Neural progenitor cell (in vitro differentiated cells): ENCODE data around the gene PAM. TPM values are rescaled to one million over a fixed set of nuclear protein-coding genes. Genes with fewer than 3 reads are reported as not detected.

ENCODE experiments used
- DNase-seq: peaks from one replicate; pipeline ENCODE4 v3.0.0-alpha.2; 2016; ENCODE audit warnings: low spot score
- H2AFZ ChIP-seq: fragments of 200-600 bp; sonication (generic); replicated peaks from 2 replicates; pipeline ENCODE4 v1.6.1; 2016; ENCODE audit warnings: antibody characterized with exemption
- H3F3A ChIP-seq: fragments of 200-600 bp; sonication (generic); 2 replicates; pipeline ENCODE4 v1.6.1; 2016; ENCODE audit warnings: antibody characterized with exemption, low read depth
- H3K27ac ChIP-seq: fragments of 200-600 bp; sonication (generic); 2 replicates; pipeline ENCODE4 v1.5.1; 2016; ENCODE audit warnings: mild to moderate bottlenecking
- H3K27me3 ChIP-seq: fragments of 200-600 bp; sonication (generic); 2 replicates; pipeline ENCODE4 v1.6.1; 2016; ENCODE audit warnings: mild to moderate bottlenecking, moderate library complexity
- H3K36me3 ChIP-seq: fragments of 200-600 bp; sonication (generic); 2 replicates; pipeline ENCODE4 v1.5.1; 2016
- H3K4me1 ChIP-seq: fragments of 200-600 bp; sonication (generic); 2 replicates; pipeline ENCODE4 v1.6.1; 2016; ENCODE audit warnings: mixed run types
- H3K4me2 ChIP-seq: fragments of 200-600 bp; sonication (generic); 2 replicates; pipeline ENCODE4 v1.6.1; 2016
- H3K4me3 ChIP-seq: fragments of 200-600 bp; sonication (generic); 2 replicates; pipeline ENCODE4 v1.5.1; 2016
- H3K79me2 ChIP-seq: fragments of 200-600 bp; sonication (generic); 2 replicates; pipeline ENCODE4 v1.6.1; 2016; ENCODE audit warnings: low read depth
- H3K9ac ChIP-seq: fragments of 200-600 bp; sonication (generic); 2 replicates; pipeline ENCODE4 v1.6.1; 2016
- H3K9me3 ChIP-seq: fragments of 200-600 bp; sonication (generic); 2 replicates; pipeline ENCODE4 v1.5.1; 2016; ENCODE audit warnings: low read depth
- H4K20me1 ChIP-seq: fragments of 200-600 bp; sonication (generic); 2 replicates; pipeline ENCODE4 v1.6.1; 2016; ENCODE audit warnings: low read depth
- H3K27ac Mint-ChIP-seq: 3 replicates; pipeline ENCODE4 v1.8.0; 2021; ENCODE audit warnings: mixed read lengths
- H3K27me3 Mint-ChIP-seq: 2 replicates; pipeline ENCODE4 v1.8.0; 2022; ENCODE audit warnings: low read depth, mild to moderate bottlenecking, inconsistent platforms, moderate library complexity, mixed read lengths; ENCODE audit not compliant: insufficient read depth
- H3K36me3 Mint-ChIP-seq: 3 replicates; pipeline ENCODE4 v1.8.0; 2021; ENCODE audit warnings: mixed read lengths
- H3K4me1 Mint-ChIP-seq: 3 replicates; pipeline ENCODE4 v1.8.0; 2021; ENCODE audit warnings: mixed read lengths
- H3K4me3 Mint-ChIP-seq: 3 replicates; pipeline ENCODE4 v1.8.0; 2021; ENCODE audit warnings: mild to moderate bottlenecking, moderate library complexity, mixed read lengths
- H3K9me3 Mint-ChIP-seq: 3 replicates; pipeline ENCODE4 v1.8.0; 2020; ENCODE audit warnings: mixed read lengths
- CTCF ChIP-seq: fragments of 200-600 bp; sonication (generic); IDR thresholded peaks from 2 replicates; pipeline ENCODE4 v1.5.1; 2017; ENCODE audit warnings: antibody characterized with exemption, mild to moderate bottlenecking
- EZH2 ChIP-seq: fragments of 200-600 bp; sonication (generic); IDR thresholded peaks from 2 replicates; pipeline ENCODE4 v1.6.1; 2017; ENCODE audit warnings: antibody characterized with exemption, mild to moderate bottlenecking, moderate library complexity
- EZH2phosphoT487 ChIP-seq: fragments of 200-600 bp; sonication (generic); IDR thresholded peaks from 2 replicates; pipeline ENCODE4 v1.6.1; 2017; ENCODE audit warnings: antibody characterized with exemption
- total RNA-seq: library from RNA; depleted of rRNA; stranded (reverse); fragments of >200 nt; gene quantifications from 2 replicates; pipeline ENCODE4 v1.2.3, GENCODE V29; 2015; ENCODE audit warnings: low replicate concordance

The PAM gene
- total RNA-seq, 1 donor from 2014 or later, result 246 TPM

- no peak overlapping the region for H3K27ac Mint-ChIP-seq
- no peaks in the 10 kb centered on the region for H4K20me1 ChIP-seq
- H3K4me2 ChIP-seq, result no peak overlapping the region
- H3K79me2 ChIP-seq, result peaks cover 53% of the 10 kb centered on the region
- TF ChIP-seq CTCF (no peak), EZH2 (no peak), EZH2phosphoT487 (no peak)
- peaks cover 4% of the 10 kb centered on the region for H3K9me3 ChIP-seq
- H3K27ac ChIP-seq, result no peak overlapping the region
- no peaks in the 10 kb centered on the region for H3F3A ChIP-seq
- peaks cover 18% of the 10 kb centered on the region for H3K9me3 Mint-ChIP-seq
- peaks cover 28% of the 10 kb centered on the region for H3K4me1 ChIP-seq
- H3K27me3 Mint-ChIP-seq, result no peaks in the 10 kb centered on the region
- H2AFZ ChIP-seq, result no peak overlapping the region
- H3K4me3 Mint-ChIP-seq, result no peak overlapping the region
- H3K27me3 ChIP-seq, result no peaks in the 10 kb centered on the region
- DNase-seq, result no peak
- H3K9ac ChIP-seq, result no peak overlapping the region
- peaks cover 28% of the 10 kb centered on the region for H3K36me3 Mint-ChIP-seq
- peaks cover 5% of the 10 kb centered on the region for H3K36me3 ChIP-seq
- no peak overlapping the region for H3K4me3 ChIP-seq
- peaks cover 17% of the 10 kb centered on the region for H3K4me1 Mint-ChIP-seq
These were observed 15.7 kb downstream of the PAM start for GRCh38 chr5:102770803-102771202.

- no peak for TF ChIP-seq EZH2
- TF ChIP-seq CTCF, result no peak
- TF ChIP-seq EZH2phosphoT487, result no peak
- Histone ChIP-seq H3K79me2 (peaks cover 55% of the 10 kb centered on the region), H3K4me1 (peaks cover 28% of the 10 kb centered on the region), H3K9ac (no peak overlapping the region), H3K4me3 (no peak overlapping the region), H3K36me3 (peaks cover 11% of the 10 kb centered on the region), H3F3A (no peaks in the 10 kb centered on the region), H3K27me3 (no peaks in the 10 kb centered on the region), H3K27ac (no peak overlapping the region), H3K4me2 (no peak overlapping the region), H4K20me1 (no peaks in the 10 kb centered on the region), H2AFZ (no peak overlapping the region), H3K9me3 (peaks cover 4% of the 10 kb centered on the region)
- DNase-seq, result no peak
- Mint-ChIP-seq H3K27ac (no peak overlapping the region), H3K4me3 (no peak overlapping the region), H3K27me3 (no peaks in the 10 kb centered on the region), H3K9me3 (peaks cover 24% of the 10 kb centered on the region), H3K36me3 (peaks cover 33% of the 10 kb centered on the region), H3K4me1 (peaks cover 13% of the 10 kb centered on the region)
These were observed 16.3 kb downstream of the PAM start for GRCh38 chr5:102771435-102771834.

GRCh38 chr5:102772273-102772672, 17.2 kb downstream of the PAM start:
- Histone ChIP-seq H2AFZ (no peak overlapping the region), H3K4me2 (no peak overlapping the region), H3K27me3 (no peaks in the 10 kb centered on the region), H3F3A (no peaks in the 10 kb centered on the region), H3K9ac (no peak overlapping the region), H3K4me3 (no peak overlapping the region), H3K79me2 (peaks cover 61% of the 10 kb centered on the region), H3K27ac (no peak overlapping the region), H3K4me1 (peaks cover 19% of the 10 kb centered on the region), H3K36me3 (peaks cover 13% of the 10 kb centered on the region), H4K20me1 (no peaks in the 10 kb centered on the region), H3K9me3 (peaks cover 4% of the 10 kb centered on the region)
- TF ChIP-seq CTCF (no peak), EZH2phosphoT487 (no peak), EZH2 (no peak)
- Mint-ChIP-seq H3K4me3 (no peak overlapping the region), H3K27me3 (no peaks in the 10 kb centered on the region), H3K36me3 (peaks cover 42% of the 10 kb centered on the region), H3K27ac (no peak overlapping the region), H3K9me3 (peaks cover 30% of the 10 kb centered on the region), H3K4me1 (peaks cover 6% of the 10 kb centered on the region)
- DNase-seq, result no peak
